Medulla oblongata (tissue), 1 donor: ENCODE measurements around the gene MYRFL.
"Not testable (repeated sequence)": the region's sequence is repeated elsewhere in the genome, so short reads cannot be mapped to it uniquely, and the experiment has no call there.

ENCODE experiments used
- DNase-seq: peaks from one replicate; pipeline ENCODE4 v3.0.0-alpha.2; 2015; ENCODE audit errors: extremely low spot score

MYRFL gene

DNA sequence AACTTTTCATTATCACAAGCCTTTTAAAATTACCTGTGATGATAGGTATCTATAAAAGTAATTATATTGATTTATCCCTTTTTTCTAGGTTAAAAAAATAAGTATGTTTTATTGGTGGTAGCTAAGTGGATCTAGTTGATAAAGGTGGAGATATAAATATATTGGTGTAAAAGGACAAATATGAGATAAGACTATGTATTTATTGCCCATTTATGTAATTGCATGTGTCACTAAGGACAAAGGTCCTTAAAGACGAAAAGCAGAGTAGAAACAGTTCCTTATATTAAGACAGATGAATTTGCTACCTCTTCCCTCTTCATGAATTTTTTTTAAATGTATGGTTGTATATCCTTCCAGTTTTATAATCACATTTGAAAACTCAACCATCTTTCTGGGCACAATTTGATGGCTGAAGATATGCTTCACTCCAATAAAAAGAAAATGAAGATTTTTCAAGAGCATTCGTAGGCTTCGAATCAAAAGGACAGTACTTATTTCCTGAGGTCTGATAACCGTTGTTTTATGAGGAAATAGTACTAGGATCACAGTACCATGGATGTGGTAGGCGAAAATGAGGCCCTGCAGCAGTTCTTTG, at the start of gene MYRFL:
MYRFL (plus strand) TSS at position 262 of the 595 bp plus-strand sequence; CDS start at position 553, 291 bp downstream.
- DNase-seq = no peak

DNA sequence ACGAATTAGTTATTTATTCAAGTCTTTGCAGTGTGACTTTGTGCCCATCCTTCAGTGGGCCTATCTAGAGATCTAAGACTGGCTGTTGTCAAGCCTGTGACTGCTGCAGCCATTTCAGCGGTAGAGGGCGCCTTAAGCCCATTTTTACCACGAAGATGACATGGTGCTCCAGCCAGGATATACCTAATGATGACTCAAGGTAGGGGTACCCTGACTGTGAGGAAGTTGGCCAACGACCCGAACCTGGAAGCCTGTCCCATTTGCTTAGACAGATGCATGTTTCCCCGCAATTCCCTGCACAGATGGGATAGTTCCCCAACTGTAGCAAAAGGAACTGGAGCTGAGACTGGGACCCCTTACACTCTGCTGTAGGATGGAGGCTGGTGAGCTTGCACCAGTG, 45.1 kb upstream of the MYRFL start:
- DNase-seq = no peak

DNA sequence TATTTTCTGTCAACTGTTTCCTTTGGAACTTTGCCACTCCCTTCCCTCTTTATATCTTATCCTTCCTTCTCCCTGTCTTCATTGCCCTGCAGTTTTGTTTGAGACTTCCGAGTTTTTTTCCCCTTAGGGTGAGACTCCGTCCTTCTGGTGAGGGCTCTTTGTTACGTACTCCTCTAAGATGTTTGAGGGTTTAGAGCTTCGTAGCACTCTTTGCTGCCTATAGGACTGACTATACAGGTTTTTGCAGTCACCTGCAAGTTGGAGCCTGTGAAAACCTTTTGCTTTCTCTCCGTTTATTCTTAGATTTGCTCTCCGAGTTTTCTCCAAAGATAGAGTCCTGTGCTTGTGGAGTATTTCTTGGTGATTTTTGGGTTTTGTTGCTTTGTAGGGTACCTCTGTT, 41.7 kb upstream of the MYRFL start:
- DNase-seq = no peak

DNA sequence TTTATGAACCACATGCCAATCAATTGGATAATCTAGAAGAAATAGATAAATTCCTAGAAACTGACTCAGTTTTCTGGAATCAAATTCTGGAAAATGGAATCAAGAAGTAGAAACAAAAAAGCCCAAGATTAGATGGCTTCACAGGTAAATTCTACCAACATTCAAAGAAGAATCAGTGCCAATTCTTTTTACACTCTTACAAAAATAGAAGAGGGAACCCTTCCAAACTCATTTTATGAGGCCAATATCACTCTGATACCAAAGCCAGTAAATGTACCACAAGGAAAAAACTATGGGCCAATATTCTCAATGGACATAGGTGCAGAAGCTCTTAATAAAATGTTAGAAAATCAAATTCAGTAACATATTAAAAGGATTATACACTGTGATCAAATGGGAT, 35.7 kb upstream of the MYRFL start:
- no peak for DNase-seq

DNA sequence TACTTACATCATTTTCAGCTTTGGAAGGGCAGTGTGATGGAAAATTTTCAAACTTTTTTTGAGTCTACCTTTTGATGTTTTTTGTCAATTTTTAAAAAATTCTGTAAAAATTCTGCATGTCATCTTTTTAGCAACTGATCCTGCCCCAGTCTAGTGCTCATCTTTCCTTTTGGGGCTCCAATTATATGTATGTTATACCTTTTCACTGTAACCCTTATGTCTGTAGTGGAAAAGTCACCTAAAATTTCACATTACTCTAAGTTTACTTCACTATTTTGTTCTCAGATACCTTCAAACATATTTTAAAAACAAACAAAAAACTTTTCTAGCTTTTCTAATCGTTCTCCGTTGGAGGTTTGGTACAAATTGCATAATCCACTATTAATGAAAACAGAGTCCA, 32.5 kb upstream of the MYRFL start:
- DNase-seq = no peak

DNA sequence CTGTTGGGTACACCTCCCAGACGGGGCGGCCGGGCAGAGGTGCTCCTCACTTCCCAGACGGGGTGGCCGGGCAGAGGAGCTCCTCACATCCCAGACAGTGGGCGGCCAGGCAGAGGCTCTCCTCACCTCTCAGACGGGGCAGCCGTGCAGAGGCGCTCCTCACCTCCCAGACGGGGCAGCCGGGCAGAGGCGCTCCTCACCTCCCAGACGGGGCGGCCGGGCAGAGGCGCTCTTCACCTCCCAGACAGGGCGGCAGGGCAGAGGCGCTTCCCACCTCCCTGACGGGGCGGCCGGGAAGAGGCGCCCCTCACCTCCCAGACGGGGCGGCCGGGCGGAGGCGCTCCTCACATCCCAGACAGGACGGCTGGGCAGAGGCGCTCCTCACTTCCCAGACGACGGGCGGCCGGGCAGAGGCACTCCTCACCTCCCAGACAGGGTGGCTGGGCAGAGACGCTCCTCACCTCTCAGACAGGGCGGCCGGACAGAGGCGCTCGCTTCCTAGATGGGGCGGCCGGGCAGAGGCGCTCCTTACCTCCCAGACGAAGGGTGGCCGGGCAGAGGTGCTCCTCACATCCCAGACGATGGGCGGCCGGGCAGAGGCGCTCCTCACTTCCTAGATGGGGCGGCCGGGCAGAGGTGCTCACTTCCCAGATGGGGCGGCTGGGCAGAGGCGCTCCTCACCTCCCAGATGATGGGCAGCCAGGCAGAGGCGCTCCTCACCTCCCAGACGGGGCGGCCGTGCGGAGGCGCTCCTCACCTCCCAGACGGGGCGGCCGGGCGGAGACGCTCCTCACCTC, 17.7 kb upstream of the MYRFL start:
- DNase-seq = not testable (repeated sequence)

DNA sequence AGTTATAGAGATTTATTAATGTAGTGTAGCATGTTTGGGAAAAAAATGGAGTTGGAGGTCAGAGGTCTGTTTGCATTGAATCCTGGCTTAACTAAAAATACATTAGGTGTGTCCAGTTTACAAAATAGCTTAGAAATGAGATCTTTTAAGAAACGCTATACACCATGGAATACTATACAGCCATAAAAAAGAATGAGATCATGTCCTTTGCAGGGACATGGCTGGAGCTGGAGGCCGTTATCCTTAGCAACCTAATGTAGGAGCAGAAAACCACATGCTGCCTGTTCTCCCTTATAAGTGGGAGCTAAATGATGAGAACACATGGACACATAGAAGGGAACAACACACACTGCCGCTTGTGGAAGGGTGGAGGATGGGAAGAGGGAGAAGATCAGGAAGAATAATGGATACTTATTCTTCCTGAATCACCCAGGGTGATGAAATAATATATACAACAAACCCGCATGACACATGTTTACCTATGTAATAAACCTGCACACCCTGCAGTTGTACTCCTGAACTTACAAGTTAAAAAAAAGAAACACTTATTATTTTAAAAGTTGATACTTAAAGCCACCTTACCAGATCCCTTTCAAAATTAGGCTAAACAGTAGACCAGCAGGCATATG, 14.0 kb upstream of the MYRFL start:
- no peak for DNase-seq

DNA sequence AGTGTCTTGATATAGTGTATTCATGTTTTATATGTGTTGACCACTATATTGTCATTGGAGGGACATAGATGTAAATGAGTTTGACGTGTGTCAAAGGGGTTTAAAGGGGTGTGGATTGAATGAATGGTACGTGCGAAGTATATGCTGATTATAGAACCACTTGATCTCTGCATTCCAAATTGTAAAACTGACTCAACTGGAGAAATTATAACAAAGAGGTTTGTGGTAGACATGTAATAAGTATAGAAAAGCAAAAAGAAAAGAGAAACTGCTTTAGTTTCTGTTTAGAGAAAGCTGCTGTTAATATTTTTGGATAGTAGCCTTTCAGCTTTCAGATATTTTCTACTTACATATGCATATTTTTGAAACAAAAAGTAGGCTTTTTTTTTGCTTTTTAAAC, 8.9 kb upstream of the MYRFL start:
- DNase-seq = no peak

DNA sequence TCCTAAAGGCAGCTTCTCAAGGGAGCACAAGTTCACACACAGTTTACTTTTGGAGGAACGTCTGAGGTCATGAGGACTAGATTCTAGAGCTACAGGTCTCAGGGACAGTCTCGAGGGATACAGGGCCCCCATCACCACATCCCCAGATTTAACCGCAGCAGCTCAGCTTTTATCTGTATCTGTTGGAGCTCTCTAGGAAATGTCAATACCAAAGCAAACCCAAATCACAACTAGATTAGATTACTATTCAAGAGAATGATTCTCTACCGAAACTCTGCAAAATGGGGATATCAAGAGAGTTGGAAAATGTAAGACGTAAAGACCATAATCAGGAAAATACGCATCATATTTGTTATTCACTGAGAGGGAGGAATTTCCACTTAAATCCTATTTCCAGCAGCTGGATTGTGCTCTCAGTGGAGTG, 4.0 kb upstream of the MYRFL start:
- DNase-seq = no peak

DNA sequence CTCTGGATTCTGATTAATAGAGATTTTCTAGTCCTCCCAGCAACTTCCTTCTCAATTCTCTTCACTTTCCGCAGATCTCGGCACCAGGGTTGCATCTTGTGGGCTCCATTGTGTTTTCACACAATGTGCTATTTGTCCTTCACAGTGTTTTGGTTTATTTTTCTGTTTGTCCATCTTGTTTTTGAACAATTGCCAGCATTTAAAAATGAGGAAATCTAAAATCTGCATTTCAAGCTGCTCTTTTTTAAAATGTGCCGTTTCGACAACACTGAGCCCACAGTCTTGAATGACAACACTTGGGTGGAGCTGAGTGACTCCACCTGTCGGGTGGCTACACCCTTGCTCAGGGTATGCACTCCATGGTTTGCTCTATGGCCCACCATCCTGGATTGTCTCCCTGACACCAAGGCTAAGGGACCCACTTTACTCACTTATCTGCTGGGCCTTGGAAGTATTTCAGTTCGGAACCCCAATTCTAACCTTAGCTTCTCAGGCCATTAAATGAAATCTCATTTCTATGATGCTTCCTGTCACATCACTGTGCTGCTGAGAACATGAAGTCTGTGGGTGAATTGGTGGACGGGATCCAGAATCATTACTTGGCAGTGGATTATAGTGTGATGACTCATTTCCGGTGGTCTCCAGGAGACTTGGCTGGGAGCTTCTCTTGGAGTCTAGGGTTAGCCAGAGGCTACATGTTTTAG, 3.4 kb upstream of the MYRFL start:
- peak; percentile 60 for DNase-seq

DNA sequence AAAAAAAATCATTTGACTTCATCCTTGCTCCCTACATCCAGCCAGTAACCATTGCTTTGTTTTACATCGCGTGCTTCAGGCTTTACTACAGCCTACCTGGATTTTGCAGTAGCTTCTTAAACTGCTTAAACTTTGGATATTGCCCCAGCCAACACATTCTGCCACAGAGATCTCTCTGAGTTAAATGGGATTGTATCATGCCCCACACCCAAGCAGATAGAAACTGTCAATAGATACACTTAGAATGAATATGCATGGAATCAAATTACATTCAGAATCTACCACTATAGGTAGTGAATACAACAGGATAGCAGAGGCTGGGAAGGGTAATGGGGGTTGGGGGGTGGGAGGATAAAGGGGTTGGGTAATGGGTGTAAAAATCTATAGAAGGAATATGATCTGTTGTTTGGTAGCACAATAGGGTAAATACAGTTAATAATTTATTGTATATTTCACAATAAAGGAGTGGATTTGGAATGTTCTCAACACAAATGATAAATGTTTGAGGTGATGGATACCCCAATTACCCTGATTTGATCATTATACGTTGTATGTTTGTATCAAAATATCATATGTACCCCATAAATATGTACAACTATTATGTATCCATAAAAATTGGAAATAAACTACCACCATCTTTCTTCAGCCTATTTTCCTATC, 2.7 kb upstream of the MYRFL start:
- DNase-seq = no peak

DNA sequence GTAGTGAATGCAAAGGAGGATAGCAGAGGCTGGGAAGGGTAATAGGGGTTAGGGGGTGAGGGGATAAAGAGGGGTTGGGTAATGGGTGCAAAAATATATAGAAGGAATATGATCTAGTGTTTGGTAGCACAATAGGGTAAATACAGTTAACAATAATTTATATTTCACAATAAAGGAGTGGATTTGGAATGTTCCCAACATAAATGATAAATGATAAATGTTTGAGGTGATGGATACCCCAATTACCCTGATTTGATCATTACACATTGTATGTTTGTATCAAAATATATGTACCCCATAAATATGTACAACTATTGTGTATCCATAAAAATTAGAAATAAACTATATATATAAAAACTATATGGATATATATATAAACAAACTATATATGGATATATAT, 999 bp upstream of the MYRFL start:
- no peak for DNase-seq

DNA sequence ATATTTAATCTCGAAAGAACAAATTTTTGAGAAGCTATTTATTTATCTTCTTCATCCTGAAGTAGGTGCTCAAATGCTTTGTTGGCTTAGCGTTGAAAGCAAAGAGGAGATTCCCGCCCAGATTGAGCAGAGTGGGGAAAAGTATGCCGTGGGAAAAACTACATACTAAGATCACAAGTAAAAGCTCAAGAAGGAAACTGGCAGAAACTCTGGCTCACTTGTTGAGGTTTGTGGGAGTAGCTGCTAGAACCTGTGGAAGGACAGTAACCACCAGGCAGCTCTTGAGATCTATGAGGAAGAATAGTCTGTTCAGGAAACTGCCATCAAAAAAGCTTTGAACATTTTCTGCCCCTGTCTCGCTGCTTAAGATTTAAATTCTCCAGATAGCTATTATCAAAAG, 3.9 kb downstream of the MYRFL start:
- no peak for DNase-seq

DNA sequence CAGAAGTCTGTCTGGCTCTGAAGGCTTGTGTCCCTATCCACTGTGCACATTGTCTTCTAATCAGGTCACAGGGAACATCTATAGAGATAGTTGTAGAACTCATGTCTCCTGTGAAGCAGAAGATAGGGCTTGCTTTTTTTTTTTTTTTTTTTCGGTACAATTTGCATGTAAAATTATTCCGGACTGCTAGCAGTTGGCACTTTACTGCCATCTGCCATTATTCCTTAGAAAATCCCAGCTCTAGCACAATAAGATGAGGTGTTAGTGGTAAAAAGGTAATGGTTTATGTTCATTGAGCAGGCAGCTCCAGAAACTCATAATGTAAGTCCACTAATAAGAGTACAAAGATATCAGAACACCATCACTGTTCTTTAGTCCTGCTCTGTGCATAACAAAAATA, 8.7 kb downstream of the MYRFL start:
- DNase-seq = no peak

DNA sequence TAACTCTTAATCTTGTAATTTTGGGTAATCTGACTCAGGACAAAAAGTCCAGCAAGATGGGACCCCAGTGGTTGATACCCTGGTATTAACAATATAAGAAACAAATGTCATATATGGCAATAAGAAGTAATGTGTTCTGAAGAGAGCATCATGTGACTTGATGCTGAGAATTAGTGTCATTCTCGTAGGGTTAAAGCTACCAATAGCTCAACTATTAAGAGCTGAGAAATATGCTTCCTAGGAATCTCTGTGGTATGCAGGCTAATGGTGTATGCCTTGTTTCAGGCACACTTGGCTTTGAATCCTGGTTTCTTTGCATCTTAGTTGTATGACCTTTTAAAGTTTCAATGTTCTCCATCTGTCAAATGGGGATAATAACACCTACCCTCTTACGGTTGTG, 9.1 kb downstream of the MYRFL start:
- DNase-seq = no peak

DNA sequence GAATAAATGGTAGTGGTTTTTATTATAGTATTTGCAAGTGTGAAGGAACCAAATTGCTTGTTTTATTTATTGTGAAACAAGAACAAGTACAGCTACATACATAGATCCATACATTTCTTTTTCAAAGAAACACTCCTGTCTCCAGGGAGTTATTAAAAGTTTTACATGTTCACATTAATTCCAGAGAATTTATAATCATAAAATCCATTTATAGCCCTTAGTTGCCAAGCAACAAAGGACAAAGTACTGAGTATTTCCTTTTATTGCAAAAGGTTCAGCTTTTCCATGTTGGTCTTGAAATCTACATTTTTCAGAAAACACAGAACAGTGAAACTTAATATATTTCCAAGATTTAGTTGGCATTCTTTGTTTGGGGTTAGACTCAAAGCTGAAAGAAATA, 9.5 kb downstream of the MYRFL start:
- DNase-seq = no peak

DNA sequence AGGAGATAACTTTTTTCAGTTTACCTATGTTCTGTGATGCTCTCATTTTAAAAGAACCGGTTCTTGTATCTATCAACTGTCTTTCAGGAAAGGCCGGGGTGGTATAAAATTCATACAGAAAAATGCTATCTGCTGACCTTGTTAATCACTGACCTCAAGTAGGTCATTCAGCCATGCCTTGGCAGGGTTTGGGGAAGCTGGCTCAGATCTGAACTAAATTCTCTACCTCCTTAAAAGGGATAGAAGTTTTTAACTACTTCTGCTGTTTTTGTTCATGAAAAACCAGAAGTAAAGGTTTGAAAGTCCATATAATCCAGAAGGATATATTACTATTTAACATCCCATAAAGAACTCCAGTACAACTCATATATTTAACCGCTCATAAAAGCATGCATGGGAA, 10.1 kb downstream of the MYRFL start:
- no peak for DNase-seq

DNA sequence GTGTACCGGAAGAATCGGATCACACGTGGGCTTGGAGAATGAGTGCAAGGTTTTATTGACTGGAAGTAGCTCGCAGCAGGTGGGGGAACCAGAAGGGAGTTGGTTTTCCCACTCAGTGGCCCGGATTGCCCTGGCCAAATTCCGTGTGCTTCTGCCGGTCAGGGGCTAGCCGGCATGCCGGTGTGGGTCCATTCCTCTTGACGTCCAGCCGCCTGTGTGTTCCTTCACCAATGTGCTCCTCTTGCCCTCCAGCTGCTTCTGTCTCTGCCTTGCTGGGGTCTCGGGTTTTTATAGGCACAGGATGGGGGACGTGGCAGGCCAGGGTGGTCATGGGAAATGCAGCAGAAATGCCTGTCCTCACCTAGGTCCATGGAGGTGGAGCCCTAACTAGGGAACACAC, 11.0 kb downstream of the MYRFL start:
- DNase-seq = no peak

DNA sequence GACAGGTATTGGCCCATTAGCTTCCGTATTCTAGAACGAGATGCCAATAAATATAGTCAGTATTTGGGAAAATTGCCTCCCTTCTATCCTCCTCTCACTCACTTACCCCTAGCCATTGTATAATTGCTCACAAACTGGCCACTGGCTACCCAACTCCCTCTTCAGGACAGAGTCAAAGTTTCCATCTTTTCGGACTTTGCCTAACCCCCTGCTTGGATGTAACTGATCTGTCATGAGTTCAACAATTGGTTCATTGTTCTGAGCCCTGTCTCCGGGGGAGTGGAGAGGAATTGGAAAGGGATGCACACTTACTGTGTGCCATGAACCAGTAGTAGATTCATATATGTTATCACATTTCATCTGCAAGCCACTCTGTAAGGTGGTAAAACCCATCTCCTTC, 12.2 kb downstream of the MYRFL start:
- peak; percentile 70 for DNase-seq

DNA sequence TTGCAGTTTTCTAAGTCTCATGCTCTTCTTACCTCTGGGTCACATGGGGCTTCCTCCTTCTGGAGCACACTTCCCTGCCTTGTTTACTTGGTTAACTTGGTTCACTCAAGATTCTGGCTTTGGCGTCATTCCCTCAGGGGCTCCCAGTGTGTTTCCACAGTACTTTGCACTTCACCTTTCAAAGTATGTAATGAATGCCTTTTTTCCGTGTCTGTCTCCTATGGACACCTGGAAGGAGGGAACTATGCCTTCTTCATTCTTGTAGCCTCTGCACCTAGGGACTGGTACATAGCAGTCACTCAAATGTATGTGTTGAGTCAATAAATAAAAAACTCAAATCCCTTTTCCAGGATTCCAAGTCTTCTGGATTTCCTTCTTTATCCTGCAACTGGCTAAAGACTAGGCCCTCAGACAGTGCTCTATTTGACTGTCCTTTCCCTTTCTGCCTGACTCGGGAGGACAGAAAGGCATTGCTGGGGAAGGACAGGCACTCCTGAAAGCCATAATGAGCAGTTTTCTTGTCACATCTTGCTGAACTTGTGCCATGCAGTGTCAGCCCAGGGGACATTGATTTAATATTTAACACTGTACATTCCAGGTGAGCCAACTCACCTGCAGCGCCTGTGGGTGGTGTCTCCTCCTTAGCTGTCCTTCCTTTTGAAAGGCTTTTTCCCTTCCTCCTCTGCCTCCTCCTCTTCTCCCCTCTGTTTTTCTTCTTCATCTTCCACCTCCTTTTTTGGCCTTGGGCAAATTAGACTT, 12.8 kb downstream of the MYRFL start:
- no peak for DNase-seq

DNA sequence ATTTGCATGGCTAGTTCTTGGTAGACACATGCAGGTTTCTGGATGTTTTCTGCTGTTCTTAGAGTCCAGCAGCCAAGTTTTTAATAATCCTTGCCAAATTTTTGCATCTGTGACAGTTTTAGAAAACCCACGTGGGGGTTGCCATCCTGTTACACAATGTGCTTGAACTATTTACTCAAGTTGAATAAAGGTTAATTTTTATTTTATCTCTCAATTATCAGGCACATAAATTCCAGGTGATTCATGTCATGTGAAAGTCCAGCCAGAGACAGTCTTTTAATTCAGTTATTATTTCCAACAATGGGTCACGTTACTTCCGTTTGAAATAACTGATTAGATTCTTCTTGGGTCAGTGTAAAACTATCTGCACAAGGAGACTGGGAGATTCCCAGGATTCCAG, 15.7 kb downstream of the MYRFL start:
- no peak for DNase-seq
